Memory B cell (primary cell): ENCODE results near the gene KDM1B.
A peak's percentile ranks its signal among the peaks of the same experiment; 100 is the strongest.
"Not testable (repeated sequence)": the region's sequence is repeated elsewhere in the genome, so short reads cannot be mapped to it uniquely, and the experiment has no call there.

ENCODE experiments used
- ATAC-seq: fragments of 150-1000 bp; cut with Tn5 transposase; 2 replicates; pipeline ENCODE4 v1.10.0; 2021; ENCODE audit warnings: low read depth, mild to moderate bottlenecking, moderate library complexity
- DNase-seq, 2 donors: peaks; one replicate each; pipeline ENCODE4 v3.0.0; 2022; ENCODE audit warnings: low spot score in 2 of 2
- H3K27ac Mint-ChIP-seq: one replicate; pipeline ENCODE4 v1.8.0; 2022; ENCODE audit warnings: mild to moderate bottlenecking, moderate library complexity, mixed read lengths
- H3K27me3 Mint-ChIP-seq: one replicate; pipeline ENCODE4 v1.8.0; 2022; ENCODE audit warnings: mixed read lengths
- H3K36me3 Mint-ChIP-seq: one replicate; pipeline ENCODE4 v1.8.0; 2022; ENCODE audit warnings: mild to moderate bottlenecking, mixed read lengths
- H3K4me1 Mint-ChIP-seq: one replicate; pipeline ENCODE4 v1.8.0; 2022; ENCODE audit warnings: mixed read lengths
- H3K4me3 Mint-ChIP-seq: one replicate; pipeline ENCODE4 v1.8.0; 2022; ENCODE audit warnings: mild to moderate bottlenecking, moderate library complexity, mixed read lengths
- H3K9me3 Mint-ChIP-seq: one replicate; pipeline ENCODE4 v1.8.0; 2022; ENCODE audit warnings: mixed read lengths

KDM1B gene

GRCh38 chr6:18161431-18161830 is 6.2 kb downstream of the KDM1B start:
- peaks cover 2% of the 10 kb centered on the region for H3K4me1 Mint-ChIP-seq
- H3K4me3 Mint-ChIP-seq = no peak overlapping the region
- peak overlapping the region; percentile 5 for H3K27ac Mint-ChIP-seq
- ATAC-seq (no peak), DNase-seq (no peak)
- H3K27me3 Mint-ChIP-seq = no peaks in the 10 kb centered on the region
- H3K9me3 Mint-ChIP-seq = no peaks in the 10 kb centered on the region
- H3K36me3 Mint-ChIP-seq = peaks cover 29% of the 10 kb centered on the region

GRCh38 chr6:18162401-18162800 is 7.2 kb downstream of the KDM1B start:
- H3K4me3 Mint-ChIP-seq = no peak overlapping the region
- DNase-seq (no peak), ATAC-seq (no peak)
- no peak overlapping the region for H3K27ac Mint-ChIP-seq
- no peaks in the 10 kb centered on the region for H3K9me3 Mint-ChIP-seq
- H3K36me3 Mint-ChIP-seq = peaks cover 29% of the 10 kb centered on the region
- peaks cover 2% of the 10 kb centered on the region for H3K4me1 Mint-ChIP-seq
- H3K27me3 Mint-ChIP-seq = no peaks in the 10 kb centered on the region

GRCh38 chr6:18165751-18166150 is 10.5 kb downstream of the KDM1B start:
- H3K36me3 Mint-ChIP-seq = peaks cover 37% of the 10 kb centered on the region
- no peak for ATAC-seq
- DNase-seq = no peak

DNA sequence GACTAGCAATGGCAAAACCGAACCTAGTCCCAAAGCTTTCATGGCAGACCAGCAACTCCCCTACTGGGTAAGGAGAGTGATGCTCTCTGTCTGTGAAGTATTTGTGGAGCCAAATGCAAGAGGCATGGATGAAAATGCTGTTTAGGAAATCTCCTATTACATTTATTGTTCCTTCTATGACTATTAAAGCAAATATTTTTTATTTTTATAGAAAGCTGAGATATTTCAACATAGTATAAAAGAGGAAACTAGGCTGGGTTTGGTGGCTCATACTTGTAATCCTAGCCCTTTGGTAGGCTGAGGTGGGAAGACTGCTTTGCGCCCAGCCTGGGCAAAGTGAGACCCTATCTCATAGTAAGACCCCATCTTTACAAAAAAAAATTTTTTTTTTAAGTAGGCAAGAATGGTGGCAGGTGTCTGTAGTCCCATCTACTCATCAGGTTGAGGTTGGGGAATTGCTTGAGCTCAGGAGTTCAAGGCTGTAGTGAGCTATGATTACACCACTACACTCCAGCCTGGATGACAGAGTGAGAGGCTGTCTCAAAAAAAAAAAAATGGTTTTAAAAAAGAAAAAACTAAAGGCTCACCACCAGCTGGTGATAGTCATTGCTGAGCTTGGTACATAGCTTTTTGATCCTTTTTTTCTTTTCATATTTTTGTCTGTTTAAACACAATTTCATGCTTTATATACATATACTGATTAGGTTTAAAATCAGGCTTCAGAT is 11.3 kb downstream of the KDM1B start:
- Mint-ChIP-seq H3K27me3 (no peaks in the 10 kb centered on the region), H3K4me3 (no peak overlapping the region), H3K27ac (no peak overlapping the region), H3K36me3 (peaks cover 37% of the 10 kb centered on the region), H3K9me3 (no peaks in the 10 kb centered on the region), H3K4me1 (peaks cover 2% of the 10 kb centered on the region)
- DNase-seq (no peak), ATAC-seq (no peak)

More at GRCh38 chr6:18165751-18166150, 10.5 kb downstream of the KDM1B start:
- peaks cover 2% of the 10 kb centered on the region for H3K4me1 Mint-ChIP-seq
- H3K27ac Mint-ChIP-seq = no peak overlapping the region
- H3K9me3 Mint-ChIP-seq = no peaks in the 10 kb centered on the region
- H3K27me3 Mint-ChIP-seq = no peaks in the 10 kb centered on the region
- no peak overlapping the region for H3K4me3 Mint-ChIP-seq

DNA sequence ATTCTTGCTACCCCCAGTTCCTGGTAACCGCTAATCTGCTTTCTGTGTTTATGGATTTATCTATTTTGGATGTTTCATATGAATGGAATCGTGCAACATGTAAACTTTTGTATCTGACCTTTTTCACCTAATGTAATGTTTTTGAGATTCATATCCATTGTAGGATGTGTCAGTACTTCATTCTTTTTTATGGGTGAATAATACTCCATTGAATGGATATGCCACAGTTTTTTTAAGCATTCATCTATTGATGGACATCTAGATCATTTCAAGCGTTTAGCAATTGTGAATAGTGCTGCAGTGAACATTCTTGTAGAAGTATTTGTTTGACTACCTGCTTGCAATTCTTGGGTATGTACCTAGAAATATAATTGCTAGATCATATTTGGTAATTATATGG is 13.0 kb downstream of the KDM1B start:
- H3K4me1 Mint-ChIP-seq = peaks cover 2% of the 10 kb centered on the region
- no peak for ATAC-seq
- no peaks in the 10 kb centered on the region for H3K9me3 Mint-ChIP-seq
- peaks cover 33% of the 10 kb centered on the region for H3K36me3 Mint-ChIP-seq
- no peaks in the 10 kb centered on the region for H3K27me3 Mint-ChIP-seq
- no peak for DNase-seq
- no peak overlapping the region for H3K4me3 Mint-ChIP-seq
- H3K27ac Mint-ChIP-seq = no peak overlapping the region

- Mint-ChIP-seq H3K27ac (no peak overlapping the region), H3K4me1 (peaks cover 3% of the 10 kb centered on the region), H3K4me3 (no peak overlapping the region), H3K36me3 (peaks cover 51% of the 10 kb centered on the region), H3K9me3 (no peaks in the 10 kb centered on the region), H3K27me3 (no peaks in the 10 kb centered on the region)
- DNase-seq (no peak), ATAC-seq (no peak)
These were observed 16.6 kb downstream of the KDM1B start for GRCh38 chr6:18171871-18172270.

GRCh38 chr6:18176198-18176597 is 21.0 kb downstream of the KDM1B start:
- H3K4me1 Mint-ChIP-seq = peaks cover 26% of the 10 kb centered on the region
- H3K27ac Mint-ChIP-seq = peak overlapping the region; percentile 72
- H3K4me3 Mint-ChIP-seq, H3K27me3 Mint-ChIP-seq, ATAC-seq, DNase-seq, H3K9me3 Mint-ChIP-seq: not testable (repeated sequence)
- H3K36me3 Mint-ChIP-seq = peaks cover 44% of the 10 kb centered on the region

DNA sequence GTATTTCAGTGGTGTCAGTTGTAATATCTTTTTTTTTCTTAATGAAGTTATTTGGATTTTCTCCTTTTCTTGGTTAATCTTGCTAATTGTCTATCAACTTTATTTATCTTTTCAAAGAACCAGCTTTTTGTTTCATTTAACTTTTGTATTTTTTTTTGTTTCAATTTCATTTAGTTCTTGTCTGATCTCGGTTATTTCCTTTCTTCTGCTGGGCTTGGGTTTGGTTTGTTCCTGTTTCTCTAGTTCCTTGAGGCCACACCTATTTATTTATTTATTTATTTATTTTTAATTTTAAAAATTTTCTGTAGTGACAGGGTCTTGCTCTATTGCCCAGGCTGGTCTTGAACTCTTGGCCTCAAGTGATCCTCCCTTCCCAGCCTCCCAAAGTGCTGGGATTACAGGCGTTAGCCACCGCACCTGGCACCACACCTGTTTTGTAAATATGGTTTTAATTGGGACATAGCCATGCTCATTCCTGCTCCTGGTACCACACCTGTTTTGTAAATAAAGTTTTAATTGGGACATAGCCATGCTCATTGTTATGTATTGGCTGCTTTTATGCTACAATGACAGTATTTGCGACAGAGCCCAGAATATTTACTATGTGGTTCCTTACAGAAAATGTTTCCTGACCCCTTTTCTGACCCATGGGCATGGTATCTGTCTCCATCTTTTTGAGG is 22.2 kb downstream of the KDM1B start:
- H3K4me3 Mint-ChIP-seq = no peak overlapping the region
- H3K9me3 Mint-ChIP-seq = no peaks in the 10 kb centered on the region
- no peak for ATAC-seq
- H3K4me1 Mint-ChIP-seq = peaks cover 26% of the 10 kb centered on the region
- DNase-seq = no peak
- peak overlapping the region; percentile 72 for H3K27ac Mint-ChIP-seq
- H3K36me3 Mint-ChIP-seq = peaks cover 45% of the 10 kb centered on the region
- no peaks in the 10 kb centered on the region for H3K27me3 Mint-ChIP-seq

DNA sequence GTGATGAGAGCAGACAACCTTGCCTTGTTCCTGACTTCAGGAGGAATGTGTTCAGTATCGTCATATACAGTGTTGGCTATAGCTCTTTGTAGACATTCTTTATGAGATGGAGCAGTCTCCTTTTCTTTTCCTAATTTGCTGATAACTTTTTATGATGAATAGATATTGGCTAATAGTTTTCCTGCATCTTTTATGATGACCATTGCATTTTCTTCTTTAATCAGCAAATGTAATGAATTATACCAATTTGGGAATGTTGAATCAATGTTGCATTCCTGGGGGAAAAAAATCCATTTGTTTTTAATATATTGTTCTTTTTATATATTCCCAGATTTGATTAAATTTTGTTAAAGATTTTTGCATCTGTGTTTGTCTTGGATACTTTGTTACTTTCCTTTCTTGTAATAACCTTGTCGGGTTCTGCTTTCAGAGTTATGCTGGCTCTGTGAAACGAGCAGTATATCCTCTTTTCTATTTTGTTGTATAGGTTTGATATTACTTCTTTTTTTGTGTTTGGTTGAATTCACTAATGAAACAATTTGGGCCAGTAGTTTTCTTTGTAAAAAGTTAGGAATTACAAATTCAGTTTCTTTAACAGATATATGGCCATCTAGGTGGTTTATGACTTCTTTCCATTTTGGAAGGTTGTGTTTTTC is 23.9 kb downstream of the KDM1B start:
- Mint-ChIP-seq H3K27me3 (no peaks in the 10 kb centered on the region), H3K36me3 (peaks cover 50% of the 10 kb centered on the region), H3K4me1 (peaks cover 26% of the 10 kb centered on the region), H3K9me3 (no peaks in the 10 kb centered on the region), H3K4me3 (no peak overlapping the region), H3K27ac (peak overlapping the region; percentile 68)
- ATAC-seq = no peak
- DNase-seq = no peak

- Mint-ChIP-seq H3K27me3 (no peaks in the 10 kb centered on the region), H3K4me1 (peaks cover 26% of the 10 kb centered on the region), H3K9me3 (no peaks in the 10 kb centered on the region), H3K27ac (no peak overlapping the region), H3K4me3 (no peak overlapping the region), H3K36me3 (peaks cover 45% of the 10 kb centered on the region)
- ATAC-seq (no peak), DNase-seq (no peak)
These were observed 24.6 kb downstream of the KDM1B start for GRCh38 chr6:18179770-18180356.

GRCh38 chr6:18182568-18182967 is 27.3 kb downstream of the KDM1B start:
- no peak for DNase-seq
- H3K27ac Mint-ChIP-seq = no peak overlapping the region

DNA sequence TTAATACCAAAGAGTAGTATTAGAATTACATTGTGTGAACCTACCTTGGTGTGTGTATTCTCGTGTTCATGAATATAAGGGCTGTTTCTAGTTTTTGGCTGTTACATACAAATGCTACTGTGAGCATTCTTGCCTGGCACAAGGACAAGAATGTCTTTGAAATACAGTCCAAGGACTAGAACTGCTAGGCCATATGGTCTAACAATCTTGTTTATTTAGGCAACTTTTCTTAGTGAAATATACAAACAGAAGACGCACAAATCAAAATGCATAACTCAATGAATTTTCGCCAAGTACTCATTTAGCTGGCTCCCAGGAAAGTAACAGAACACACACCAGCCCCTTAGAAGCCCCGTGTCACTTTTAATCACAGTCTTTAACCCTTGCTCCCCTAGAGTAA is 28.5 kb downstream of the KDM1B start:
- DNase-seq = no peak
- ATAC-seq = no peak
- Mint-ChIP-seq H3K4me1 (peaks cover 16% of the 10 kb centered on the region), H3K9me3 (no peaks in the 10 kb centered on the region), H3K27me3 (no peaks in the 10 kb centered on the region), H3K4me3 (no peak overlapping the region), H3K27ac (peak overlapping the region; percentile 63), H3K36me3 (peaks cover 39% of the 10 kb centered on the region)

More at GRCh38 chr6:18182568-18182967, 27.3 kb downstream of the KDM1B start:
- Mint-ChIP-seq H3K4me1 (peaks cover 19% of the 10 kb centered on the region), H3K36me3 (peaks cover 39% of the 10 kb centered on the region), H3K27me3 (no peaks in the 10 kb centered on the region), H3K9me3 (no peaks in the 10 kb centered on the region), H3K4me3 (no peak overlapping the region)
- no peak for ATAC-seq

GRCh38 chr6:18185624-18186023 is 30.4 kb downstream of the KDM1B start:
- Mint-ChIP-seq H3K4me1 (peaks cover 6% of the 10 kb centered on the region), H3K36me3 (peaks cover 34% of the 10 kb centered on the region), H3K4me3 (no peak overlapping the region), H3K27ac (no peak overlapping the region), H3K27me3 (no peaks in the 10 kb centered on the region), H3K9me3 (no peaks in the 10 kb centered on the region)
- no peak for ATAC-seq
- DNase-seq = no peak

GRCh38 chr6:18186033-18186432 is 30.8 kb downstream of the KDM1B start:
- ATAC-seq (no peak), DNase-seq (no peak)
- Mint-ChIP-seq H3K9me3 (no peaks in the 10 kb centered on the region), H3K4me1 (peaks cover 6% of the 10 kb centered on the region), H3K27ac (no peak overlapping the region), H3K36me3 (peaks cover 35% of the 10 kb centered on the region), H3K4me3 (no peak overlapping the region), H3K27me3 (no peaks in the 10 kb centered on the region)
